Fibroblast of lung (primary cell): Measurements from ENCODE around the gene KRABD2.
"Not testable (repeated sequence)": the region's sequence is repeated elsewhere in the genome, so short reads cannot be mapped to it uniquely, and the experiment has no call there.

ENCODE experiments used
- DNase-seq, 2 donors: peaks; one replicate each; pipeline versions ENCODE4 v3.0.0 to v3.0.0-alpha.2; 2010; ENCODE audit warnings: low read depth in 2 of 2
- H2AFZ ChIP-seq: 2 replicates; pipeline ENCODE4 v1.5.1; 2012; ENCODE audit warnings: low read length, control low read depth, inconsistent platforms
- H3K27ac ChIP-seq: 2 replicates; pipeline ENCODE4 v1.5.1; 2011; ENCODE audit warnings: low read length, control low read depth; ENCODE audit not compliant: insufficient read depth
- H3K27me3 ChIP-seq: 2 replicates; pipeline ENCODE4 v1.5.1; 2011; ENCODE audit warnings: mild to moderate bottlenecking, low read length; ENCODE audit not compliant: control insufficient read depth, insufficient read depth
- H3K36me3 ChIP-seq: 2 replicates; pipeline ENCODE4 v1.5.1; 2011; ENCODE audit warnings: low read length; ENCODE audit not compliant: control insufficient read depth, insufficient read depth
- H3K4me1 ChIP-seq: 2 replicates; pipeline ENCODE4 v1.5.1; 2011; ENCODE audit warnings: low read length; ENCODE audit not compliant: control insufficient read depth, insufficient read depth; ENCODE audit errors: extremely low read depth
- H3K4me2 ChIP-seq: 2 replicates; pipeline ENCODE4 v1.5.1; 2011; ENCODE audit warnings: low read length, control low read depth; ENCODE audit not compliant: insufficient read depth; ENCODE audit errors: extremely low read depth
- H3K4me3 ChIP-seq, 4 experiments: fragments of 200-600 bp in 1 of 4; sonication (generic) in 1 of 4; replicated peaks in 1 of 4; 2 replicates each; pipeline ENCODE4 v1.5.1; 2011 to 2016; ENCODE audit warnings: low read length in 4 of 4, low read depth in 3 of 4, mild to moderate bottlenecking in 3 of 4, control low read depth in 2 of 4, inconsistent platforms in 1 of 4, mixed read lengths in 1 of 4; ENCODE audit not compliant: insufficient read depth in 1 of 4; ENCODE audit errors: control extremely low read depth in 1 of 4
- H3K79me2 ChIP-seq: 2 replicates; pipeline ENCODE4 v1.5.1; 2012; ENCODE audit warnings: mild to moderate bottlenecking, low read length, inconsistent platforms; ENCODE audit not compliant: control insufficient read depth, insufficient read depth
- H3K9ac ChIP-seq: 2 replicates; pipeline ENCODE4 v1.5.1; 2011; ENCODE audit warnings: mild to moderate bottlenecking, low read length, control low read depth; ENCODE audit not compliant: insufficient read depth
- H3K9me3 ChIP-seq: 2 replicates; pipeline ENCODE4 v1.5.1; 2012; ENCODE audit warnings: low read depth, low read length; ENCODE audit not compliant: control insufficient read depth, insufficient read depth
- H4K20me1 ChIP-seq: 2 replicates; pipeline ENCODE4 v1.5.1; 2011; ENCODE audit warnings: low read length; ENCODE audit not compliant: control insufficient read depth, insufficient read depth; ENCODE audit errors: extremely low read depth
- EZH2 ChIP-seq: IDR thresholded peaks from 2 replicates; pipeline ENCODE4 v1.5.1; 2012; ENCODE audit warnings: low read length, control low read depth, mild to moderate bottlenecking; ENCODE audit errors: missing control alignments
- TF ChIP-seq, protein P1 (sequence below), 2 donors: IDR thresholded peaks in 1 of 2; conservative IDR thresholded peaks in 1 of 2; 1 replicate in 1 of 2; 2 replicates in 1 of 2; pipeline ENCODE4 v1.5.1; 2011 to 2012; ENCODE audit warnings: low read length in 2 of 2, control low read depth in 1 of 2, inconsistent platforms in 1 of 2, low read depth in 1 of 2, mild to moderate bottlenecking in 1 of 2

The KRABD2 gene

DNA sequence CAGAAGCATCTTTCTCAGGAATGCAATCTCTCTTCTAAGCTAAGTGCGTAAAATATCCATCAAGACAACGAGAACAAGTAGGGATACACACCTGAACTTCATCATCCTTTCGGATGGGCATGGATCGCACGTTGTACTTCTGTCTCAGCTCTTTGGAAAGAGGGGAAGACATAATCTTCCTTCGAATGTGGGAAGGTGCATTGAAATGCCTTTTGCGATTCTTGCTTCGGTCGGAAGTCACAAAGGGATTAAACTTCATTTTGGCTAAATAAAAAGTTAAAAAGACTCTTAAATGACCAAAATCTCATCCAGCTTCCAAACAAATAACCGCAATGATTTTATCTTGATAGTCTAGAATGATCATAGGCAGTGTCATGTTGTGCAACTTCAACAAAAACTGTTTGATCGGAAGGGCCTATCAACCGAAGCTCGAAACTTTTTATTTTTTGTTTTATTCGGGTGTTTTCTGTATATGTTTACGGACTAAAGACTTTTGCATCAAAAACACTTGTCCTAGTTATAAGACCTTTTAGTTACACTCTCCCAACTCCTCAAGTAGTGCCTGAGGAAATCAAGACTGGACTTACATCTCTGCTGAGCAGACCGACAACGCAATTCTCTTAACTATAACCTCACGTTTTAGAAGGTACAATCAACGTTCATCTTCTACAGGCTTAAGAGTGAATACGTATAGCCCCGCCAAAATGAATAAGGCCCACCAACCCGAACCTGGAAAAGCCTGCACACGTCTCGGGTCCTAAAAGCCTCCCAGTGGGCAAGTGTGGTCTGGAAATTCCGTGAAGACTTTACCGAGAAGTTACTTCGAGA, 5.8 kb upstream of the KRABD2 start:
- H2AFZ ChIP-seq, result no peak overlapping the region
- no peaks in the 10 kb centered on the region for H4K20me1 ChIP-seq
- H3K4me1 ChIP-seq, result peaks cover 14% of the 10 kb centered on the region
- TF ChIP-seq EZH2, result no peak
- TF ChIP-seq, protein P1, sequence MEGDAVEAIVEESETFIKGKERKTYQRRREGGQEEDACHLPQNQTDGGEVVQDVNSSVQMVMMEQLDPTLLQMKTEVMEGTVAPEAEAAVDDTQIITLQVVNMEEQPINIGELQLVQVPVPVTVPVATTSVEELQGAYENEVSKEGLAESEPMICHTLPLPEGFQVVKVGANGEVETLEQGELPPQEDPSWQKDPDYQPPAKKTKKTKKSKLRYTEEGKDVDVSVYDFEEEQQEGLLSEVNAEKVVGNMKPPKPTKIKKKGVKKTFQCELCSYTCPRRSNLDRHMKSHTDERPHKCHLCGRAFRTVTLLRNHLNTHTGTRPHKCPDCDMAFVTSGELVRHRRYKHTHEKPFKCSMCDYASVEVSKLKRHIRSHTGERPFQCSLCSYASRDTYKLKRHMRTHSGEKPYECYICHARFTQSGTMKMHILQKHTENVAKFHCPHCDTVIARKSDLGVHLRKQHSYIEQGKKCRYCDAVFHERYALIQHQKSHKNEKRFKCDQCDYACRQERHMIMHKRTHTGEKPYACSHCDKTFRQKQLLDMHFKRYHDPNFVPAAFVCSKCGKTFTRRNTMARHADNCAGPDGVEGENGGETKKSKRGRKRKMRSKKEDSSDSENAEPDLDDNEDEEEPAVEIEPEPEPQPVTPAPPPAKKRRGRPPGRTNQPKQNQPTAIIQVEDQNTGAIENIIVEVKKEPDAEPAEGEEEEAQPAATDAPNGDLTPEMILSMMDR (conservative IDR thresholded peaks at IDR 0.05 in 1 of 2, IDR thresholded peaks at IDR 0.05 in 1 of 2; ENCODE audit: low read depth in 1 of 2, low read length in 2 of 2), result no peak
- peak overlapping the region; percentile 81 for H3K4me2 ChIP-seq
- no peaks in the 10 kb centered on the region for H3K27me3 ChIP-seq
- H3K27ac ChIP-seq, result peak overlapping the region; percentile 74
- H3K36me3 ChIP-seq, result peaks cover 8% of the 10 kb centered on the region
- peaks cover 39% of the 10 kb centered on the region for H3K79me2 ChIP-seq
- H3K4me3 ChIP-seq, result peak overlapping the region; percentile 78 to 99 (median 91)
- peak in 1 of 2 donors; percentile 32 for DNase-seq
- no peaks in the 10 kb centered on the region for H3K9me3 ChIP-seq
- H3K9ac ChIP-seq, result peak overlapping the region; percentile 63

DNA sequence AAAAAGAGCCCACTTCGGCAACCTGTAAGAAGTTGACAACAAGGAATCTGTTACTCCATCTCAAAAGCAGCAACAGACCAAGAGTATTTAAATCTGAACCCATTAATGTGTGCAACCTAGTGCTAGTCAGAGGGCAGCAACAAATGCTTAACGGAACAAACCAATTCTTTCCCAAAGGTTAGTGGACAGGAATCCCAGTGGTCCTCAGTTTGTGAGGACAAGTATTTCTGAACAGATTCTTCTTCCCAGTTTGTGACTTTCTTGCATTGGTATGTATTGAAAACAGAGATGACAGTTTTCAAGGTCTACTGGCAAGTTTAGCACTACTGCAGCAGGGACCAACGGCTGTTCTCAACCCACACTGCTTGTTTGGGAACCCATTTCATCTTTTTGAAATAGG, 3.5 kb upstream of the KRABD2 start:
- Histone ChIP-seq H3K4me1 (peaks cover 9% of the 10 kb centered on the region), H4K20me1 (no peaks in the 10 kb centered on the region), H3K27ac (no peak overlapping the region), H3K27me3 (no peaks in the 10 kb centered on the region), H3K9ac (no peak overlapping the region), H2AFZ (no peak overlapping the region), H3K79me2 (peaks cover 39% of the 10 kb centered on the region), H3K4me3 (peak overlapping the region in 2 of 4 experiments; percentile 90 to 99), H3K36me3 (peaks cover 9% of the 10 kb centered on the region), H3K4me2 (no peak overlapping the region), H3K9me3 (no peaks in the 10 kb centered on the region)
- DNase-seq, result no peak
- TF ChIP-seq EZH2, result no peak
- TF ChIP-seq, protein P1 (conservative IDR thresholded peaks at IDR 0.05 in 1 of 2, IDR thresholded peaks at IDR 0.05 in 1 of 2; ENCODE audit: low read depth in 1 of 2, low read length in 2 of 2), result no peak

DNA sequence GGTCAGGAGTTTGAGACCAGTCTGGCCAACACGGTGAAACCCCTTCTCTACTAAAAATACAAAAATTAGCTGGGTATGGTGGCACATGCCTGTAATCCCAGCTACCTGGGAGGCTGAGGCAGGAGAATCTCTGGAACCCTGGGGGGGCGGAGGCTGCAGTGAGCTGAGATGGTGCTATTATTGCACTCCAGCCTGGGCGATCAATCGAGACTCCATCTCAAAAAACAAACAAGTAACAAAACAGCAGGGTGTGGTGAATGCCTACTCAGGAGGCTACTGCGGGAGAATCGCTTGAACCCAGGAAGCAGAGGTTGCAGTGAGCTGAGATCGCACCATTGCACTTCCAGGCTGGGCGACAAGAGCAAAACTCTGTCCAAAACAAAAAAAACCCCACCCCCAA, 1.6 kb upstream of the KRABD2 start:
- not testable (repeated sequence) for H3K4me1 ChIP-seq, DNase-seq, H3K4me3 ChIP-seq, H3K27me3 ChIP-seq, H4K20me1 ChIP-seq, H3K9me3 ChIP-seq, H3K27ac ChIP-seq, H3K4me2 ChIP-seq, H3K9ac ChIP-seq, H2AFZ ChIP-seq, H3K36me3 ChIP-seq
- peaks cover 39% of the 10 kb centered on the region for H3K79me2 ChIP-seq
